OCI-LY1 (cell line): ENCODE results near the gene ECM1.

ENCODE experiments used
- H2AFZ ChIP-seq: fragments of 200-600 bp; sonication (generic), shearing (Covaris generic); 2 replicates; pipeline ENCODE4 v1.6.0; 2014; ENCODE audit warnings: antibody characterized with exemption, mild to moderate bottlenecking, low read length
- H3F3A ChIP-seq: fragments of 200-600 bp; sonication (generic), shearing (Covaris generic); 2 replicates; pipeline ENCODE4 v1.6.0; 2014; ENCODE audit warnings: mild to moderate bottlenecking, antibody characterized with exemption, low read length, moderate library complexity; ENCODE audit not compliant: insufficient read depth
- H3K27ac ChIP-seq: fragments of 200-600 bp; sonication (generic); 2 replicates; pipeline ENCODE4 v1.5.1; 2014; ENCODE audit warnings: low read length, mixed run types, mild to moderate bottlenecking, low read depth; ENCODE audit not compliant: poor library complexity, severe bottlenecking
- H3K27me3 ChIP-seq: fragments of 200-600 bp; sonication (generic); 2 replicates; pipeline ENCODE4 v1.6.0; 2014; ENCODE audit warnings: antibody characterized with exemption, mild to moderate bottlenecking, low read length, moderate library complexity; ENCODE audit not compliant: insufficient read depth
- H3K36me3 ChIP-seq: fragments of 200-600 bp; sonication (generic); 2 replicates; pipeline ENCODE4 v1.6.1; 2014; ENCODE audit warnings: mild to moderate bottlenecking, antibody characterized with exemption, low read length, moderate library complexity, mixed read lengths; ENCODE audit not compliant: insufficient read depth
- H3K4me1 ChIP-seq: fragments of 200-600 bp; sonication (generic); 2 replicates; pipeline ENCODE4 v1.5.1; 2014; ENCODE audit warnings: mild to moderate bottlenecking, low read length, moderate library complexity; ENCODE audit not compliant: insufficient read depth, severe bottlenecking
- H3K4me2 ChIP-seq: fragments of 200-600 bp; sonication (generic), shearing (Covaris generic); 2 replicates; pipeline ENCODE4 v1.6.1; 2014; ENCODE audit warnings: low read length
- H3K4me3 ChIP-seq: fragments of 200-600 bp; sonication (generic); 2 replicates; pipeline ENCODE4 v1.5.1; 2014; ENCODE audit warnings: low read length, low read depth, mild to moderate bottlenecking, mixed read lengths; ENCODE audit not compliant: poor library complexity, severe bottlenecking
- H3K79me2 ChIP-seq: fragments of 200-600 bp; shearing (Covaris generic); 2 replicates; pipeline ENCODE4 v1.6.1; 2016; ENCODE audit warnings: mixed run types, low read length, mixed read lengths; ENCODE audit not compliant: insufficient read depth
- H3K9ac ChIP-seq: fragments of 200-600 bp; sonication (generic), shearing (Covaris generic); 2 replicates; pipeline ENCODE4 v1.6.1; 2014; ENCODE audit warnings: mild to moderate bottlenecking, low read length, mixed read lengths
- H3K9me2 ChIP-seq: fragments of 200-600 bp; sonication (generic), shearing (Covaris generic); 2 replicates; pipeline ENCODE4 v1.6.1; 2014; ENCODE audit warnings: low read depth, mild to moderate bottlenecking, low read length, mixed read lengths
- H3K9me3 ChIP-seq: fragments of 200-600 bp; shearing (Covaris generic); 2 replicates; pipeline ENCODE4 v1.6.1; 2014; ENCODE audit warnings: low read length, mixed read lengths
- H4K20me1 ChIP-seq: fragments of 200-600 bp; sonication (generic), shearing (Covaris generic); 2 replicates; pipeline ENCODE4 v1.6.0; 2016; ENCODE audit warnings: mild to moderate bottlenecking, low read length; ENCODE audit not compliant: insufficient read depth
- CTCF ChIP-seq: fragments of 200-600 bp; sonication (generic), shearing (Covaris generic); IDR thresholded peaks from 2 replicates; pipeline ENCODE4 v1.5.1; 2017; ENCODE audit warnings: mild to moderate bottlenecking, antibody characterized with exemption, low read length, moderate library complexity, mixed read lengths
- EZH2 ChIP-seq: fragments of 200-600 bp; sonication (generic), shearing (Covaris generic); IDR thresholded peaks from 2 replicates; pipeline ENCODE4 v1.8.0; 2017; ENCODE audit warnings: borderline replicate concordance, mixed run types, mild to moderate bottlenecking, antibody characterized with exemption, low read length, moderate library complexity, mixed read lengths

Gene ECM1

GRCh38 chr1:150551051-150551783 lies 43.3 kb downstream of the ECM1 start:
- no peaks in the 10 kb centered on the region; the same call in 1 of the 2 replicates for H3F3A ChIP-seq
- no peaks in the 10 kb centered on the region for H3K36me3 ChIP-seq
- no peak overlapping the region for H3K4me2 ChIP-seq
- H3K9me3 ChIP-seq = no peaks in the 10 kb centered on the region
- no peaks in the 10 kb centered on the region for H3K79me2 ChIP-seq
- no peak overlapping the region for H2AFZ ChIP-seq
- no peaks in the 10 kb centered on the region for H4K20me1 ChIP-seq
- H3K9me2 ChIP-seq = no peaks in the 10 kb centered on the region
- H3K4me3 ChIP-seq = no peak overlapping the region
- peaks cover 6% of the 10 kb centered on the region for H3K4me1 ChIP-seq
- H3K27ac ChIP-seq = no peak overlapping the region
- H3K27me3 ChIP-seq = peaks cover 5% of the 10 kb centered on the region; the same call in 1 of the 2 replicates
- no peak overlapping the region for H3K9ac ChIP-seq
- no peak for TF ChIP-seq CTCF
- no peak for TF ChIP-seq EZH2

- no peak overlapping the region for H3K9ac ChIP-seq
- no peak overlapping the region for H3K27ac ChIP-seq
- H3K4me3 ChIP-seq = no peak overlapping the region
- peaks cover 5% of the 10 kb centered on the region; the same call in 1 of the 2 replicates for H3K27me3 ChIP-seq
- no peak for TF ChIP-seq CTCF
- no peak for TF ChIP-seq EZH2
- H3K36me3 ChIP-seq = no peaks in the 10 kb centered on the region
- H2AFZ ChIP-seq = no peak overlapping the region
- no peaks in the 10 kb centered on the region for H3K79me2 ChIP-seq
- H3K9me3 ChIP-seq = no peaks in the 10 kb centered on the region
- H3K4me1 ChIP-seq = peaks cover 6% of the 10 kb centered on the region
- H4K20me1 ChIP-seq = no peaks in the 10 kb centered on the region
- H3F3A ChIP-seq = no peaks in the 10 kb centered on the region; the same call in 1 of the 2 replicates
- H3K9me2 ChIP-seq = no peaks in the 10 kb centered on the region
- no peak overlapping the region for H3K4me2 ChIP-seq
These were observed 43.8 kb downstream of the ECM1 start for GRCh38 chr1:150551784-150552127.

- Histone ChIP-seq H3K9ac (no peak overlapping the region), H2AFZ (no peak overlapping the region), H3K27me3 (peaks cover 5% of the 10 kb centered on the region; the same call in 1 of the 2 replicates), H3K9me2 (no peaks in the 10 kb centered on the region), H3K4me3 (no peak overlapping the region), H3K36me3 (no peaks in the 10 kb centered on the region), H3K4me2 (no peak overlapping the region), H3K27ac (no peak overlapping the region), H3K4me1 (peaks cover 6% of the 10 kb centered on the region), H3K79me2 (no peaks in the 10 kb centered on the region), H3K9me3 (no peaks in the 10 kb centered on the region), H4K20me1 (no peaks in the 10 kb centered on the region), H3F3A (no peaks in the 10 kb centered on the region; the same call in 1 of the 2 replicates)
- no peak for TF ChIP-seq CTCF
These were observed 44.4 kb downstream of the ECM1 start for GRCh38 chr1:150552128-150552910.
